Cardiac muscle cell (in vitro differentiated cells and primary cell): ENCODE data around the gene TK2. TPM values are rescaled to one million over a fixed set of nuclear protein-coding genes. Genes with fewer than 3 reads are reported as not detected.
A peak's percentile ranks its signal among the peaks of the same experiment; 100 is the strongest.

Experiments
- DNase-seq, 2 donors: peaks; one replicate each; pipeline versions ENCODE4 v3.0.0 to v3.0.0-alpha.2; 2010 to 2017; ENCODE audit warnings: low read depth in 1 of 2, low spot score in 1 of 2
- H3K27ac ChIP-seq: fragments of 200-600 bp; sonication (generic); 2 replicates; pipeline ENCODE4 v1.5.1; 2016
- H3K27me3 ChIP-seq: fragments of 200-600 bp; sonication (generic); 2 replicates; pipeline ENCODE4 v1.6.0; 2016; ENCODE audit warnings: control low read depth
- H3K36me3 ChIP-seq: fragments of 200-600 bp; sonication (generic); 2 replicates; pipeline ENCODE4 v1.5.1; 2016; ENCODE audit warnings: control low read depth
- H3K4me1 ChIP-seq: fragments of 200-600 bp; sonication (generic); 2 replicates; pipeline ENCODE4 v1.8.1; 2017; ENCODE audit warnings: low read depth, mild to moderate bottlenecking, mixed run types
- H3K4me3 ChIP-seq: fragments of 200-600 bp; sonication (generic); 2 replicates; pipeline ENCODE4 v1.5.1; 2016; ENCODE audit warnings: mild to moderate bottlenecking
- H3K9me3 ChIP-seq: fragments of 200-600 bp; sonication (generic); 2 replicates; pipeline ENCODE4 v1.5.1; 2017; ENCODE audit warnings: low read depth, mild to moderate bottlenecking, control low read depth
- CTCF ChIP-seq: IDR thresholded peaks from 2 replicates; pipeline ENCODE4 v1.5.1; 2012; ENCODE audit warnings: low read depth, mild to moderate bottlenecking, low read length
- polyA plus RNA-seq: library from polyadenylated mRNA; unstranded; fragments of >200 nt; fragmentation: Nextera tagmentation; extraction: Ambion mirVana; gene quantifications from 2 replicates; pipeline ENCODE4 v1.2.1, GENCODE V29; 2016
- total RNA-seq: library from RNA; depleted of rRNA; stranded (reverse); fragments of >200 nt; gene quantifications from 2 replicates; pipeline ENCODE4 v1.2.3, GENCODE V29; 2016

Gene TK2
- total and polyA plus RNA-seq, 2 experiments from 2014 or later = 19.8 to 20.9 TPM

GRCh38 chr16:66578651-66579531 is 29.0 kb upstream of the TK2 start, which contains the start of gene CMTM2:
Gene CMTM2, plus strand, starts transcription at chr16:66579463. Its CDS starts 145 bp downstream, at chr16:66579608.
- no peak within 1 kb of the TSS for H3K27ac ChIP-seq
- H3K4me3 ChIP-seq = no peak within 1 kb of the TSS
- TF ChIP-seq CTCF = no peak
- H3K27me3 ChIP-seq = peaks cover 45% of the 10 kb centered on the region
- H3K9me3 ChIP-seq = no peaks in the 10 kb centered on the region
- H3K36me3 ChIP-seq = no peaks in the 10 kb centered on the region
- peak in 1 of 2 donors; percentile 12 for DNase-seq
- peaks cover 3% of the 10 kb centered on the region for H3K4me1 ChIP-seq

GRCh38 chr16:66576296-66576695 is 26.4 kb upstream of the TK2 start:
- no peaks in the 10 kb centered on the region for H3K9me3 ChIP-seq
- H3K4me1 ChIP-seq = peaks cover 3% of the 10 kb centered on the region
- H3K36me3 ChIP-seq = no peaks in the 10 kb centered on the region
- no peak for TF ChIP-seq CTCF
- peaks cover 45% of the 10 kb centered on the region for H3K27me3 ChIP-seq
- no peak overlapping the region for H3K4me3 ChIP-seq
- H3K27ac ChIP-seq = no peak overlapping the region
- no peak for DNase-seq

GRCh38 chr16:66575060-66575459 is 25.1 kb upstream of the TK2 start:
- no peak overlapping the region for H3K4me3 ChIP-seq
- H3K9me3 ChIP-seq = no peaks in the 10 kb centered on the region
- DNase-seq = no peak
- no peak for TF ChIP-seq CTCF
- peaks cover 34% of the 10 kb centered on the region for H3K27me3 ChIP-seq
- no peaks in the 10 kb centered on the region for H3K4me1 ChIP-seq
- no peak overlapping the region for H3K27ac ChIP-seq
- H3K36me3 ChIP-seq = no peaks in the 10 kb centered on the region

- no peaks in the 10 kb centered on the region for H3K4me1 ChIP-seq
- H3K27me3 ChIP-seq = peaks cover 29% of the 10 kb centered on the region
- no peak for TF ChIP-seq CTCF
- DNase-seq = no peak
- no peaks in the 10 kb centered on the region for H3K36me3 ChIP-seq
- H3K4me3 ChIP-seq = no peak overlapping the region
- no peaks in the 10 kb centered on the region for H3K9me3 ChIP-seq
- no peak overlapping the region for H3K27ac ChIP-seq
Measured at GRCh38 chr16:66574531-66574930, 24.6 kb upstream of the TK2 start.

- no peaks in the 10 kb centered on the region for H3K36me3 ChIP-seq
- peak in 1 of 2 donors; percentile 37 for DNase-seq
- H3K27ac ChIP-seq = no peak overlapping the region
- TF ChIP-seq CTCF = no peak
- no peak overlapping the region for H3K4me3 ChIP-seq
- no peaks in the 10 kb centered on the region for H3K9me3 ChIP-seq
- no peaks in the 10 kb centered on the region for H3K4me1 ChIP-seq
- peaks cover 24% of the 10 kb centered on the region for H3K27me3 ChIP-seq
Measured at GRCh38 chr16:66574081-66574480, 24.2 kb upstream of the TK2 start.
